ENCODE measurements around the gene NPTX1.

NPTX1 gene

GRCh38 chr17:80428796-80429195 is 47.6 kb downstream of the NPTX1 start:
- Histone ChIP-seq H3K4me1 (ENCODE audit: insufficient read depth, poor library complexity, severe bottlenecking) (no peaks in the 10 kb centered on the region), H3K9me3 (ENCODE audit: severe bottlenecking) (no peaks in the 10 kb centered on the region), H3K27me3 (ENCODE audit: insufficient read depth, poor library complexity, severe bottlenecking) (no peaks in the 10 kb centered on the region), H3K4me3 (ENCODE audit: severe bottlenecking) (no peak overlapping the region), H3K27ac (ENCODE audit: poor library complexity, severe bottlenecking) (no peak overlapping the region), H3K36me3 (ENCODE audit: low read depth) (no peaks in the 10 kb centered on the region)
- TF ChIP-seq, protein P1, sequence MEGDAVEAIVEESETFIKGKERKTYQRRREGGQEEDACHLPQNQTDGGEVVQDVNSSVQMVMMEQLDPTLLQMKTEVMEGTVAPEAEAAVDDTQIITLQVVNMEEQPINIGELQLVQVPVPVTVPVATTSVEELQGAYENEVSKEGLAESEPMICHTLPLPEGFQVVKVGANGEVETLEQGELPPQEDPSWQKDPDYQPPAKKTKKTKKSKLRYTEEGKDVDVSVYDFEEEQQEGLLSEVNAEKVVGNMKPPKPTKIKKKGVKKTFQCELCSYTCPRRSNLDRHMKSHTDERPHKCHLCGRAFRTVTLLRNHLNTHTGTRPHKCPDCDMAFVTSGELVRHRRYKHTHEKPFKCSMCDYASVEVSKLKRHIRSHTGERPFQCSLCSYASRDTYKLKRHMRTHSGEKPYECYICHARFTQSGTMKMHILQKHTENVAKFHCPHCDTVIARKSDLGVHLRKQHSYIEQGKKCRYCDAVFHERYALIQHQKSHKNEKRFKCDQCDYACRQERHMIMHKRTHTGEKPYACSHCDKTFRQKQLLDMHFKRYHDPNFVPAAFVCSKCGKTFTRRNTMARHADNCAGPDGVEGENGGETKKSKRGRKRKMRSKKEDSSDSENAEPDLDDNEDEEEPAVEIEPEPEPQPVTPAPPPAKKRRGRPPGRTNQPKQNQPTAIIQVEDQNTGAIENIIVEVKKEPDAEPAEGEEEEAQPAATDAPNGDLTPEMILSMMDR (IDR thresholded peaks at IDR 0.05; ENCODE audit: poor library complexity, severe bottlenecking), result no peak
- DNase-seq (ENCODE audit: low spot score) (peak; percentile 56), ATAC-seq (ENCODE audit: low read depth) (no peak)

GRCh38 chr17:80428363-80428762 is 48.0 kb downstream of the NPTX1 start:
- Histone ChIP-seq H3K9me3 (ENCODE audit: severe bottlenecking) (no peaks in the 10 kb centered on the region), H3K4me3 (ENCODE audit: severe bottlenecking) (no peak overlapping the region), H3K4me1 (ENCODE audit: insufficient read depth, poor library complexity, severe bottlenecking) (no peaks in the 10 kb centered on the region), H3K27me3 (ENCODE audit: insufficient read depth, poor library complexity, severe bottlenecking) (no peaks in the 10 kb centered on the region), H3K36me3 (ENCODE audit: low read depth) (no peaks in the 10 kb centered on the region), H3K27ac (ENCODE audit: poor library complexity, severe bottlenecking) (no peak overlapping the region)
- ATAC-seq (ENCODE audit: low read depth) (no peak), DNase-seq (ENCODE audit: low spot score) (peak; percentile 59)
- TF ChIP-seq, protein P1 (IDR thresholded peaks at IDR 0.05; ENCODE audit: poor library complexity, severe bottlenecking), result no peak

DNA sequence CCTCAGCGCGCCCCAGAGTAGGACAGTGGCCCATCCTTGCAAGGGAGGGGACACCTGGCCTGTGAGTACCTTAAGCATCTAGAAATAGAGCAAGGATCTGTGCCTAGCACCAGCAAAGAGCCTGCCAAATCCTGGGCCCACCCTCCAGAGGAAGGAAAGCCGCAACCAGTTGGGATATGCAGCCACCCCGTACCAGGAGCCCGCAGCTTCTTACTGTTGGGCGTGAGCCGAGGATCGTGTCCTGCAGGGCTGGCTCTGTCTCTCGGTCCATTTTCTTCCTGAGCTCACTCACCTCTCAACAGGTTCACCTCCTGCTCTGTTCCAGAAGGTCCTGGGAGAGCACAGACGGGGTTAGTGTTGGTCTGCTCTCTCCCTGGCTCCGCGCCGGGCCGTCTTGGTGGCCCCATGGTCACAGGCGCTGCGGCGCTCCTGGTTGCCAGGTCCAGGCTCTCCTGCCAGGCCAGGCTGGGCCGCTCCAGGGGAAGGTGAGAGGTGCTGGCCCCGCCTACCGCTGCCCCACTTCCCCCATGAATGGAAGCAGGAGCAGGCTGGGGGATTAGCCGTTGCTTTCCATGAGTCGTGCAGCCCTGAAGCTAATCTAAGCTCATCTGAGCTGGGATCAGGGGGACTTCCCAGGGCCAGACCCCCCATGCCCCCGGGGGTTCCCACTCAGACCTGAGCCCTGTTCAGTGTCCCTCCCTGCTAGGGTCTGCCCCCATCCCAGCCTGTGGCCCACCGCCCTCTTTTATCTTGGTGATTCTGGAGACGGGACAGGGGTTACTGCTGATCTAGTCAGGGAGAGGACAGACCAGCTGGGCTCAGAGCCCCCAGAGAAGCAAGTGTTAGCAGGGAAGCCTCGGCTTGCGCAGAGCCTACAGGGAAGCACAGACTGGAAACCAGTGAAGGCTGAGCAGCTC is 48.8 kb downstream of the NPTX1 start:
- TF ChIP-seq, protein P1 (IDR thresholded peaks at IDR 0.05; ENCODE audit: poor library complexity, severe bottlenecking), result no peak
- no peak overlapping the region for H3K27ac ChIP-seq (ENCODE audit: poor library complexity, severe bottlenecking)
- peak; percentile 64 for DNase-seq (ENCODE audit: low spot score)
- ATAC-seq (ENCODE audit: low read depth), result no peak
- H3K4me3 ChIP-seq (ENCODE audit: severe bottlenecking), result no peak overlapping the region
- H3K9me3 ChIP-seq (ENCODE audit: severe bottlenecking), result no peaks in the 10 kb centered on the region
- no peaks in the 10 kb centered on the region for H3K4me1 ChIP-seq (ENCODE audit: insufficient read depth, poor library complexity, severe bottlenecking)
- no peaks in the 10 kb centered on the region for H3K27me3 ChIP-seq (ENCODE audit: insufficient read depth, poor library complexity, severe bottlenecking)
- H3K36me3 ChIP-seq (ENCODE audit: low read depth), result no peaks in the 10 kb centered on the region

GRCh38 chr17:80426671-80427326 is 49.6 kb downstream of the NPTX1 start:
- Histone ChIP-seq H3K36me3 (ENCODE audit: low read depth) (no peaks in the 10 kb centered on the region), H3K4me3 (ENCODE audit: severe bottlenecking) (no peak overlapping the region), H3K27ac (ENCODE audit: poor library complexity, severe bottlenecking) (no peak overlapping the region), H3K27me3 (ENCODE audit: insufficient read depth, poor library complexity, severe bottlenecking) (no peaks in the 10 kb centered on the region), H3K4me1 (ENCODE audit: insufficient read depth, poor library complexity, severe bottlenecking) (no peaks in the 10 kb centered on the region), H3K9me3 (ENCODE audit: severe bottlenecking) (no peaks in the 10 kb centered on the region)
- TF ChIP-seq, protein P1 (IDR thresholded peaks at IDR 0.05; ENCODE audit: poor library complexity, severe bottlenecking), result peak; percentile 95
- peak; percentile 75 for DNase-seq (ENCODE audit: low spot score)
- ATAC-seq (ENCODE audit: low read depth), result peak; percentile 78

All from RWPE2 (cell line).